ENCODE results near the gene TCF3. TPM values are rescaled to one million over a fixed set of nuclear protein-coding genes. Genes with fewer than 3 reads are reported as not detected.

TCF3 gene
- total RNA-seq, 1 donor from 2014 or later: 44.4 TPM

DNA sequence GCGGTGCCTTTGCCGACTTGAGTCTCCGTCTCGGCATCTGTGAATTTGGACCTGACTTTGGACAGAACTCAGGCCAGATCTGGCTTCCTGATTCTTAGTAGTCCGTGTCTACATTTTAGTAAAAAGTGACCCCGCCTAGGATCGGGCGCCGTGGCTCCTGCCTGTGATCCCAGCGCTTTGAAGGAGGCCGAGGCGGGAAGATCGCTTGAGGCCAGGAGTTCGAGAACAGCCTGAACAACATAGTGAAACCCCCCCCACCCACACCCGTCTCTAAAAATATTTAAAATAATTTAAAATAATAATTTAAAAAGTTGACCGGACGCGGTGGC is 849 bp upstream of the TCF3 start:
- Histone ChIP-seq H3K36me3 (ENCODE audit: control insufficient read depth in 3 of 3, insufficient read depth in 3 of 3, low read length in 3 of 3) (no peaks in the 10 kb centered on the region), H3K27me3 (ENCODE audit: control insufficient read depth in 3 of 3, insufficient read depth in 3 of 3, low read length in 3 of 3) (peaks cover 5 to 13% (median 6%) of the 10 kb centered on the region in 3 donors)

DNA sequence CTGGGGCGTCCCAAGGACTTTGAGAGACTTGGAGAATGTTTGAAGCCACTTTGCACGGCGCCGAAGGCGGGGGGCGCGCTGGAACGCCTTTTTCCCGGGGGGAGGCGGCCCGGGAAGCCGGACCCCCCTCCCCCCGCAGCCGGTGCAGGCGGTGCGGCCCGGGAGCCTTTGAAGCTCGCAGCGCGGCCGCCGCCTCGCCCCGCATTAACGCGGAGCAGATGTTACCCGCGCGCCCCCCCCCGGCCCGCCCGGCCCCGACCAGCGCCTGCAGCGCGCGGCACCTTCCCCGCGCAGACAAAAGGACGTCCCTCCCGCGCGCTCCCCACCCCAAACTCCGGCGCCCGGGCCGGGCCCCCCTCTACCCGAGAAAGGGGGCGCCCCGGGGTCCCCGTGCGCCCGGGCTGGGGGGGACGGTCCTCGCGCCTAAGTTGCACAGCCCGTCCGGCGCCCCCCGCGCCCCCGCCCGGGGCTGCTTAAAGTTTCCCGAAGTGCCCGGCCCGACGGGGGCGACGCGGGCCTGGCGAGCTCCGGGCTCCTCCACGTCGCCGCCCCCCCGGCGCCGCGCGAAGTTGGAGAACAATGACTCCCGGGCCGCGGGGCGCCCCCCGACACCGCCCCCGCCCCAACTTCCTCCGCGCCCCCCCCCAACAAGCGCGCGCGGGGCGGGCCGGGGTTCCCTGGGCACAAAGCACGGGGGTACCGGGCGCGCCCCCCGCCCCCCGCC is 685 bp downstream of the TCF3 start:
- no peaks in the 10 kb centered on the region for H3K9me3 ChIP-seq (ENCODE audit: control insufficient read depth in 3 of 3, low read length in 3 of 3)
- no peaks in the 10 kb centered on the region for H3K27me3 ChIP-seq (ENCODE audit: control insufficient read depth in 3 of 3, insufficient read depth in 3 of 3, low read length in 3 of 3)
- peaks cover 3 to 7% (median 4%) of the 10 kb centered on the region in 3 donors for H3K4me1 ChIP-seq (ENCODE audit: control insufficient read depth in 3 of 3, insufficient read depth in 3 of 3, low read length in 3 of 3)
- peak overlapping the region; percentile 61 to 67 (median 63) for H3K4me3 ChIP-seq (ENCODE audit: low read length in 3 of 3)
- no peak overlapping the region for H3K27ac ChIP-seq (ENCODE audit: low read depth, low read length)
- peak overlapping the region in 2 of 3 donors; percentile 45 to 62 for H3K9ac ChIP-seq (ENCODE audit: low read depth in 1 of 3, low read length in 3 of 3)
- H3K36me3 ChIP-seq (ENCODE audit: control insufficient read depth in 3 of 3, insufficient read depth in 3 of 3, low read length in 3 of 3): peaks cover 0 to 5% (median 4%) of the 10 kb centered on the region in 3 donors

More for the DNA sequence above, 849 bp upstream of the TCF3 start:
- peak overlapping the region; percentile 84 to 94 (median 86) for H3K9ac ChIP-seq (ENCODE audit: low read depth in 1 of 3, low read length in 3 of 3)
- peak overlapping the region; percentile 76 to 81 (median 78) for H3K4me3 ChIP-seq (ENCODE audit: low read length in 3 of 3)
- H3K4me1 ChIP-seq (ENCODE audit: control insufficient read depth in 3 of 3, insufficient read depth in 3 of 3, low read length in 3 of 3): peaks cover 3 to 7% (median 4%) of the 10 kb centered on the region in 3 donors
- H3K9me3 ChIP-seq (ENCODE audit: control insufficient read depth in 3 of 3, low read length in 3 of 3): no peaks in the 10 kb centered on the region
- H3K27ac ChIP-seq (ENCODE audit: low read depth, low read length): peak overlapping the region; percentile 99

DNA sequence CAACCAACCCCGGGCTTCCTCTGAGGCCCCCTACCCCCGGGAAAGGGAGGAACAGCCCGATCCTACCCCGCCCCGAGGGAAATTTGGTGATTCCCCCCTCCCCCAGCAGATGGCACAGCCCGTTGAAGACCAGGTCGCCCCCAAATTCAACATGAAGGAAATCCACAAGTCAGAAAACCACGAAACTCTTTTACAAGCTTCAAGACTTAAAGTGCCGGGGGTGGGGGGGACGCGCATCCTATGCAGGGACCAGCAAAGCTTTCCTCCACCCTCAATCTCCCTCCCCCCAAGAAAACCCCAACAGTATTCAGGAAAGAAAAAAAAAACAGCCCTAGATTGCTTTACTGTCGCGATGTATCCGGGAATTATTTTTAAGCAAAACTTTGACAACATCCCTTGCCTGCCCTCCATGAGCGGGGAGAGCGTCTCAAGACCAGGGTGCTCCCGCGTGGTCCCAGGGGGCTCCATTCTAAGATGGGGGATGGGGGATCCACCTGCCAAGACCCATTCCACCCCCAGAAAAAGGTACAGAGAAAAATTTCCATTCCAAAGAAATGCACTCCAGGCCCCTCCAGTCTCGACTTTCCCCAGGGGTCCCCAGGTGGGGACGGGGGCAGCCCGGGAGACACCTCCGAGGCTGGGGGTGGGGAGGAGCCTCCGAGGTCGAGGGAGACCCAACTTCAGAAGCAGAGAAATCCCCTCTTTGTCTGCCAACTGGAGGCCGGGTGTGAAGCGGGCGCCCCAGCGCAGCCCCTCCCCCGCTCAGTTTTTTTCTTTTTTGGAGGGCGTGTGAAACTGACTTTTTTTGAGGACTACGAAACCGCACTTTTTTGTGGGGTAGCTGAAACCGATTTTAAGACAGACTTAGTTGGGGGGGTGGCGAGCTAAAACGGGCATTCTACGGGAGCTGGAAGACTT is 1.5 kb downstream of the TCF3 start:
- no peak overlapping the region for H3K27ac ChIP-seq (ENCODE audit: low read depth, low read length)
- H3K27me3 ChIP-seq (ENCODE audit: control insufficient read depth in 3 of 3, insufficient read depth in 3 of 3, low read length in 3 of 3): no peaks in the 10 kb centered on the region
- peak overlapping the region; percentile 61 to 67 (median 63) for H3K4me3 ChIP-seq (ENCODE audit: low read length in 3 of 3)
- peaks cover 0 to 5% (median 4%) of the 10 kb centered on the region in 3 donors for H3K36me3 ChIP-seq (ENCODE audit: control insufficient read depth in 3 of 3, insufficient read depth in 3 of 3, low read length in 3 of 3)
- H3K9me3 ChIP-seq (ENCODE audit: control insufficient read depth in 3 of 3, low read length in 3 of 3): no peaks in the 10 kb centered on the region
- H3K4me1 ChIP-seq (ENCODE audit: control insufficient read depth in 3 of 3, insufficient read depth in 3 of 3, low read length in 3 of 3): peaks cover 3 to 7% (median 4%) of the 10 kb centered on the region in 3 donors
- peak overlapping the region in 2 of 3 donors; percentile 45 to 62 for H3K9ac ChIP-seq (ENCODE audit: low read depth in 1 of 3, low read length in 3 of 3)

DNA sequence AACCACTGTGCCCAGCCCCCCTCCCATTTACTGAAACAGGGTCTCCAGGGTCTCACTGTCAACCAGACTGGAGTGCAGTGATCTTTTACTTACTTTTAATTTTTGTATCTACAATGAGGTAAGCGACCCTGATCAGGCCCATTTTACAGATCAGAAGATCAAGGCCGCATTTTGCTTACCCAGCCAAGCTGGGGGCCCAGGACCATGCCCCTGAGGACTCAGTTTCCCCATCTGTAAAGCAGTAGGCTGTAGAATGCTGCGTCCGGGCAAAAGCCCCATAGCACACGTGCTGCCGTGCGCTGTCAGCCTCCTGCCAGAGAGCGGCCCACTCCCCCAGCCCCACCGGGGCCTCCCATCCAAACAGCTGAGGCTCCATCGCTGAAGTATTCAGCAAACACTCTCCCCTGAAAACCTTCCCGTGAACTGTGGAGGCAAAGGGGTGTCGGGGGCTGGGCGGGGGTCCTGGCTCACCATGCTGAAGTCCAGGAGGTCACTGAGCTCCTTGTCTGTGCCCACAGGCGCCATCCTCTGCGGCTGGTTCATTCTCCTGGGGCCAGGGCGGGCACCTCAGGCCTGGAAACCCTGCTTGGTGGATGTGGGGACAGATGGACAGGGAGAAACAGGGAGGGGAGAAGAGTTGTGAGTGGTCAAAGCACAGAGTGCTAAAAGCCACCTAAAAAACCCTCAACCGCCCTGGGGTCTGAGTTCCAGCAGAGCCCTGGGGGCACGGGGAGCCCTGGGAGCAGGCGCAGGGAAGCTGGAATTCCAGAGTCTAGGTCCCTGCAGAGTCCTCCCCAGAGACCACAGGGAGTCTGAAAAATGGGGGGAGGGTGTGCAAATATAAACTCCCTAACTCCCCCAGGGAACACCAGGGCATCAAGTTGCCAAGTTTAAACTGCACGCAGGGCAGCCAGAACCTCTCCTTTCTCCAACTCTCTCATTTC is 2.4 kb downstream of the TCF3 start:
- H3K27me3 ChIP-seq (ENCODE audit: control insufficient read depth in 3 of 3, insufficient read depth in 3 of 3, low read length in 3 of 3): no peaks in the 10 kb centered on the region
- H3K36me3 ChIP-seq (ENCODE audit: control insufficient read depth in 3 of 3, insufficient read depth in 3 of 3, low read length in 3 of 3): peaks cover 4 to 5% (median 4%) of the 10 kb centered on the region in 3 donors
- peaks cover 3 to 7% (median 4%) of the 10 kb centered on the region in 3 donors for H3K4me1 ChIP-seq (ENCODE audit: control insufficient read depth in 3 of 3, insufficient read depth in 3 of 3, low read length in 3 of 3)
- no peaks in the 10 kb centered on the region for H3K9me3 ChIP-seq (ENCODE audit: control insufficient read depth in 3 of 3, low read length in 3 of 3)
- peak overlapping the region in 1 of 3 donors; percentile 62 for H3K9ac ChIP-seq (ENCODE audit: low read depth in 1 of 3, low read length in 3 of 3)
- no peak overlapping the region for H3K27ac ChIP-seq (ENCODE audit: low read depth, low read length)
- no peak overlapping the region for H3K4me3 ChIP-seq (ENCODE audit: low read length in 3 of 3)

DNA sequence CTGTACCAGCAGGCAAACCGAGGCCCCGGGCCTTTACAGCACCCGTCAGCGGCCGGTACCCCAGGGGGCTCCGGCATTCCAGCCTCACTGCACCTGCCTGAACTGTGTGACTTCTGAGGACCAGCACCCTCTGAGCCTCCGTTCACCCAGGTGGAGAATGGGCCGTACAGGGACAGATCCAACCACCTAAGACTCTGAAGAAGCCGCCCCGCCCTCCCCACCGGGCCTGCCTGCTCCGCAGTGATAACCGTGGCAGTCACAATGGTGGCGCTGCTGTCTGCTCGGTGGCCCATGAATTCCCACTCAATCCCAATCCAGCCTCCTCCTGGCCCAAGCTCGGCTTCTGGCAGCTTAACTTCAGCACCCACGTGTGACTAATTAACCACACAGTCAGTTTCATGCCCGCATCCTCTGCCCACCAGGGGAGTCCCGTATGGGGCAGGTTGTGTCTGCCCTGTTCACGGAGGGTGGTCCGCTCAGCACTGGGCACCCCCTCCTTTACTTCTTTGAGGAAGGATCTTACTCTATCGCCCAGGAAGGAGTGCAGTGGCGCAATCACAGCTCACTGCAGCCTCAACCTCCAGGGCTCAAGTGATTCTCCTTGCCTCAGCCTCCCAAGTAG is 3.4 kb downstream of the TCF3 start:
- Histone ChIP-seq H3K4me3 (ENCODE audit: low read length in 3 of 3) (no peak overlapping the region), H3K36me3 (ENCODE audit: control insufficient read depth in 3 of 3, insufficient read depth in 3 of 3, low read length in 3 of 3) (peaks cover 4 to 6% (median 5%) of the 10 kb centered on the region in 3 donors), H3K9me3 (ENCODE audit: control insufficient read depth in 3 of 3, low read length in 3 of 3) (no peaks in the 10 kb centered on the region), H3K27ac (ENCODE audit: low read depth, low read length) (no peak overlapping the region), H3K4me1 (ENCODE audit: control insufficient read depth in 3 of 3, insufficient read depth in 3 of 3, low read length in 3 of 3) (peaks cover 3 to 7% (median 4%) of the 10 kb centered on the region in 3 donors), H3K27me3 (ENCODE audit: control insufficient read depth in 3 of 3, insufficient read depth in 3 of 3, low read length in 3 of 3) (no peaks in the 10 kb centered on the region), H3K9ac (ENCODE audit: low read depth in 1 of 3, low read length in 3 of 3) (no peak overlapping the region)

DNA sequence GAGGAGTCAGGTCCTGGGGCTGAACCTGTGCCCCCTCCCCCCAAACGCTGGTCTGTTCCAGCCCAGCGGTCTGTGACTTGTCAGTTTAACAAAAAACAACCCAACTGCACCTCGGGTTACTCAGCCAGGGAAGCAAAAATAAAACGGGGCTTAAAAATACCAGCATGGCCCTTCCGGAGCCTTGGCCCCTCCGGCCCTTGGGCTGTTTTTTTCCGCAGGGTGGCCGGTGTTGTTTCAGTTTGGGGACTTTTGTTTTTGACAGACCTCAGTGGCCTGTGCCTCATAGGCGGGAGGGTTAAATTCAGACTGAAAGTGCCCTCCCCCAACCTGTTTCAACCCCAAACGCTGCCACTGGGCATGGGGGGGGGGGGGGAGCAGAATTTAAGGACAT is 4.0 kb downstream of the TCF3 start:
- Histone ChIP-seq H3K9ac (ENCODE audit: low read depth in 1 of 3, low read length in 3 of 3) (no peak overlapping the region), H3K27me3 (ENCODE audit: control insufficient read depth in 3 of 3, insufficient read depth in 3 of 3, low read length in 3 of 3) (no peaks in the 10 kb centered on the region), H3K4me3 (ENCODE audit: low read length in 3 of 3) (no peak overlapping the region), H3K27ac (ENCODE audit: low read depth, low read length) (no peak overlapping the region), H3K36me3 (ENCODE audit: control insufficient read depth in 3 of 3, insufficient read depth in 3 of 3, low read length in 3 of 3) (peaks cover 4 to 7% (median 6%) of the 10 kb centered on the region in 3 donors), H3K9me3 (ENCODE audit: control insufficient read depth in 3 of 3, low read length in 3 of 3) (no peaks in the 10 kb centered on the region), H3K4me1 (ENCODE audit: control insufficient read depth in 3 of 3, insufficient read depth in 3 of 3, low read length in 3 of 3) (peaks cover 3 to 7% (median 4%) of the 10 kb centered on the region in 3 donors)

DNA sequence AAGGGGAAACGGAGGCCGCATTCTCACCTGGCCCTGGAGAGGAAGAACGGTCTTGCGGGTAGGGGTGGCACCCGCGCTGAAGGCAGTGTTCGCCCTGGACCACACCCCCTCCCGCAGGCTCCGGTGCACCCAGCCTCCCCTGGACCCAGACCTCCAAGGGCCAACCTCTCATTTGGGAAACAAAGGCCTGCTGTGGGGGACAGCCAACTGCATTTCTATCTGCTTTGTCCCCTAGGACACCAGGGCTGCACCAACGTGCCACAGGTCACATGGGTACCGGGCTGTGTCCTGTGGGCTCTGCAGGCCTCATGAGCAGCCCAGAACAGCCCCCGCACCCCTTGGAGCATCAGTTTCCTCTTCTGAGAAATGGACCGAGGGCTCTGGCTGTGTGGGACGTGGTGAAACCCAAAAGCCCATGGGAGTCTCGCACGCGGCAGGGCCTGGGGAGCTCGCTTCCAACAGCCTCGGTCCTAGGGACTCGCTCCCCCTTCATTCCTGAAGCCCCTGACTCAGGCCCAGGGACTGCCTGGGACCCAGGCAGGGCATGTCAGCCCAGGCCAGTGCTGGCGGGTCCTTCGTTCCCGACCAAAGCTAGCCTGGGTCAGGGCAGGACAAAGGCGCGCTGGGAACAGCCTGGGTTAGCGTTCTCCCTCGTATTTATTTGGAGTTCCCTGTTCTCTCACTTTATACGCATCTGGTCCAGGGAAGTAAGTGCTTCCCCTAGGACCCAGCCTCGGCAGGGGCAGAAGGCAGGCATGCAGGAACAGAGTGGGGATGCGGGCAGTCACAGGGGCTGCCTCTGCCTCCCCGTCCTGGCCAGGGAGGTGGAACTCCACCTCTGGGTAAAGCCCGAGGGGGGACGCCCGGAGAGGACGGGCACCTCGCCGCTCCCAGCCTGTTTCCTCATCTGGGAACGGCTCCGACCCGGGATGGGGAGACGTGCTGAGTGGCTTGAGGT is 4.6 kb downstream of the TCF3 start:
- no peak overlapping the region for H3K4me3 ChIP-seq (ENCODE audit: low read length in 3 of 3)
- H3K9ac ChIP-seq (ENCODE audit: low read depth in 1 of 3, low read length in 3 of 3): no peak overlapping the region
- H3K4me1 ChIP-seq (ENCODE audit: control insufficient read depth in 3 of 3, insufficient read depth in 3 of 3, low read length in 3 of 3): peaks cover 3 to 7% (median 4%) of the 10 kb centered on the region in 3 donors
- H3K27ac ChIP-seq (ENCODE audit: low read depth, low read length): no peak overlapping the region
- H3K9me3 ChIP-seq (ENCODE audit: control insufficient read depth in 3 of 3, low read length in 3 of 3): no peaks in the 10 kb centered on the region
- H3K27me3 ChIP-seq (ENCODE audit: control insufficient read depth in 3 of 3, insufficient read depth in 3 of 3, low read length in 3 of 3): no peaks in the 10 kb centered on the region
- H3K36me3 ChIP-seq (ENCODE audit: control insufficient read depth in 3 of 3, insufficient read depth in 3 of 3, low read length in 3 of 3): peaks cover 4 to 11% (median 7%) of the 10 kb centered on the region in 3 donors

DNA sequence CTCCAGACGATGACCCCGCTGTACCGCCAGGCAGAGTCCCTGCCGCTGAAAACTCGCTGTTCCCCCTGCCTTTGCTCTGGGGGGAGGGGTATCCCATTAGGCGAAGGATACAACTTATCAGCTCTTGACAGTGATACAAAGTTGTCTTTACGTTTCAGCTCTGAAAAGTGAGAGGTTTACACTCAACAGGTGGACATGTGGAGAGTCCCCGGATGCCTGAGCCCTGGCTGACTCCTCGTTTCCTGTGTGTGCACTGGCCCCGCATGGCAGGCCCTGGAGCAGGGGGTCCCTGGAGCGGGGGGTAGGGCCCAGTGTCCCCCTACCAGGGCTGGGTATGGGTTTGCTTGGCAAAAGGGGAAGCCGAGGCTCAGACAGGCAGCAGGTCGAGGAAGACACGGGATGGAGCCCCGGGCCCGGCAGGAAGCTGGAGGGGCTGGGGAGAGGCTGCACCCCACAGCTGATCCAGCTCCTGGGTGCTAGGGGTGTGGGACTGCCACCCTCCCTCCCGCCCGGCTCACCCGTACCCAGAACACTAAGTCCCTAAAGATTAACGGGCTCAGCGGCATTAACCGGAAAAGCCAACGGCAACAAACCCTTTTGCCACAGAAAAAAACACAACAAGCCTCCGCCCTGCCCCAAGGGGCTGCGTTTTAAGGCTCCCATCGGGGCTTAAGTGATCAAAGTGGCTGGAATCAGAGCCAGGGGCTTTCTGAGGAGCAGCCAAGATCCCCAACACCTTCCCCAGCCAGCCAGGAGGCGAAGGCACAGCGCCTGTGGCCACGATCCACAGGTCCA is 5.6 kb downstream of the TCF3 start:
- peaks cover 3 to 7% (median 4%) of the 10 kb centered on the region in 3 donors for H3K4me1 ChIP-seq (ENCODE audit: control insufficient read depth in 3 of 3, insufficient read depth in 3 of 3, low read length in 3 of 3)
- no peak overlapping the region for H3K27ac ChIP-seq (ENCODE audit: low read depth, low read length)
- no peak overlapping the region for H3K9ac ChIP-seq (ENCODE audit: low read depth in 1 of 3, low read length in 3 of 3)
- H3K4me3 ChIP-seq (ENCODE audit: low read length in 3 of 3): no peak overlapping the region
- no peaks in the 10 kb centered on the region for H3K27me3 ChIP-seq (ENCODE audit: control insufficient read depth in 3 of 3, insufficient read depth in 3 of 3, low read length in 3 of 3)
- no peaks in the 10 kb centered on the region for H3K9me3 ChIP-seq (ENCODE audit: control insufficient read depth in 3 of 3, low read length in 3 of 3)
- H3K36me3 ChIP-seq (ENCODE audit: control insufficient read depth in 3 of 3, insufficient read depth in 3 of 3, low read length in 3 of 3): peaks cover 11 to 13% (median 12%) of the 10 kb centered on the region in 3 donors

Measured in skeletal muscle tissue (tissue), 4 donors.